A673 (cell line): Measurements from ENCODE around the gene MSI2. TPM values are rescaled to one million over a fixed set of nuclear protein-coding genes. Genes with fewer than 3 reads are reported as not detected.

ENCODE experiments used
- BruUV-seq: library from RNA; stranded (reverse); fragments of 400-500 nt; replicated peaks from 2 replicates; lab custom pipeline; 2021; lab: Mats Ljungman, UMichigan
- CTCF ChIA-PET: fragments of 300-600 bp; sonication (Branson Sonifier 250); formaldehyde crosslinking; loops from one replicate; lab custom pipeline; 2022; ENCODE audit warnings: antibody characterized with exemption; lab: Charles Lee
- POLR2A ChIA-PET: fragments of 300-600 bp; sonication (Branson Sonifier 250); formaldehyde crosslinking; loops from one replicate; lab custom pipeline; 2022; ENCODE audit warnings: antibody characterized with exemption; ENCODE audit not compliant: low non-redundant PET; lab: Charles Lee
- DNase-seq: peaks from one replicate; pipeline ENCODE4 v3.0.0-alpha.2; 2015; ENCODE audit warnings: low spot score
- H3K27ac ChIP-seq: fragments of 200-600 bp; sonication (generic); 2 replicates; pipeline ENCODE4 v1.5.1; 2016; ENCODE audit warnings: mixed run types, low read depth, mild to moderate bottlenecking, mixed read lengths, antibody characterized with exemption, low read length; ENCODE audit not compliant: poor library complexity, severe bottlenecking
- H3K27me3 ChIP-seq: fragments of 200-600 bp; sonication (generic); replicated peaks from 2 replicates; pipeline ENCODE4 v1.6.1; 2017; ENCODE audit warnings: mixed run types, low read depth, mild to moderate bottlenecking, mixed read lengths, antibody characterized with exemption, low read length; ENCODE audit not compliant: insufficient read depth, poor library complexity
- H3K36me3 ChIP-seq: fragments of 200-600 bp; sonication (generic); 2 replicates; pipeline ENCODE4 v1.6.1; 2016; ENCODE audit warnings: mixed run types, mild to moderate bottlenecking, mixed read lengths, antibody characterized with exemption, low read length; ENCODE audit not compliant: insufficient read depth, poor library complexity, severe bottlenecking
- H3K4me1 ChIP-seq: fragments of 200-600 bp; sonication (generic); 2 replicates; pipeline ENCODE4 v1.6.1; 2017; ENCODE audit warnings: mixed run types, mild to moderate bottlenecking, mixed read lengths, antibody characterized with exemption, low read length; ENCODE audit not compliant: insufficient read depth, poor library complexity, severe bottlenecking
- H3K4me3 ChIP-seq: fragments of 200-600 bp; sonication (generic); 2 replicates; pipeline ENCODE4 v1.5.1; 2016; ENCODE audit warnings: low read depth, mixed run types, mild to moderate bottlenecking, mixed read lengths, low read length; ENCODE audit not compliant: poor library complexity, severe bottlenecking
- H3K9me3 ChIP-seq: fragments of 200-600 bp; sonication (generic); 2 replicates; pipeline ENCODE4 v1.6.1; 2016; ENCODE audit warnings: mixed run types, low read depth, mild to moderate bottlenecking, mixed read lengths, antibody characterized with exemption, low read length; ENCODE audit not compliant: poor library complexity, severe bottlenecking
- CTCF ChIP-seq: fragments of 300-800, 200-600 bp; sonication (generic); conservative IDR thresholded peaks from 2 replicates; pipeline ENCODE4 v1.5.1; 2017; ENCODE audit warnings: low read depth, mild to moderate bottlenecking, antibody characterized with exemption, low read length, moderate library complexity, mixed read lengths
- EZH2 ChIP-seq: fragments of 200-600 bp; sonication (generic); IDR thresholded peaks from 2 replicates; pipeline ENCODE4 v1.6.1; 2017; ENCODE audit warnings: borderline replicate concordance, low read depth, mild to moderate bottlenecking, mixed read lengths, antibody characterized with exemption, low read length; ENCODE audit not compliant: poor library complexity, severe bottlenecking
- intact Hi-C: fragments of 100-400 bp; cut with micrococcal nuclease; formaldehyde crosslinking; loops from one replicate; pipeline ENCODE4 v1.10.0; 2022; ENCODE audit not compliant: unreplicated experiment
- total RNA-seq: library from RNA; stranded (reverse); gene quantifications from 2 replicates; pipeline ENCODE4 v1.2.3, GENCODE V29; 2021

The MSI2 gene
- total RNA-seq, 1 experiment from 2014 or later: 108 TPM

GRCh38 chr17:57323391-57323790 is 67.1 kb downstream of the MSI2 start:
- ChIA-PET POLR2A (no interaction called here), CTCF (interaction anchor here (0.6 kb wide), 1 partner anchor 376 kb away, joined by 3 read pairs; no protein-coding TSS in a partner anchor)
- no peaks in the 10 kb centered on the region for H3K36me3 ChIP-seq

GRCh38 chr17:57324060-57324459 is 67.7 kb downstream of the MSI2 start:
- no peaks in the 10 kb centered on the region for H3K36me3 ChIP-seq
- no peak for TF ChIP-seq EZH2
- TF ChIP-seq CTCF: no peak
- intact Hi-C loops: no loop called here
- H3K9me3 ChIP-seq: no peaks in the 10 kb centered on the region
- no peak overlapping the region for H3K4me3 ChIP-seq
- no peak for DNase-seq
- H3K4me1 ChIP-seq: peaks cover 7% of the 10 kb centered on the region
- no TSS peak for BruUV-seq
- ChIA-PET CTCF (no interaction called here), POLR2A (no interaction called here)
- H3K27me3 ChIP-seq: no peaks in the 10 kb centered on the region
- H3K27ac ChIP-seq: no peak overlapping the region

More at GRCh38 chr17:57323391-57323790, 67.1 kb downstream of the MSI2 start:
- TF ChIP-seq EZH2 (no peak), CTCF (no peak)
- BruUV-seq: no TSS peak
- Histone ChIP-seq H3K27me3 (no peaks in the 10 kb centered on the region), H3K9me3 (no peaks in the 10 kb centered on the region), H3K4me1 (peaks cover 2% of the 10 kb centered on the region), H3K4me3 (no peak overlapping the region), H3K27ac (no peak overlapping the region)
- no peak for DNase-seq
- intact Hi-C loops: no loop called here

- DNase-seq: no peak
- BruUV-seq: no TSS peak
- no peaks in the 10 kb centered on the region for H3K27me3 ChIP-seq
- TF ChIP-seq EZH2: no peak
- no peak for TF ChIP-seq CTCF
- intact Hi-C loops: no loop called here
- no peak overlapping the region for H3K4me3 ChIP-seq
- H3K4me1 ChIP-seq: peaks cover 12% of the 10 kb centered on the region
- H3K9me3 ChIP-seq: no peaks in the 10 kb centered on the region
- H3K36me3 ChIP-seq: no peaks in the 10 kb centered on the region
- ChIA-PET CTCF (no interaction called here), POLR2A (no interaction called here)
- H3K27ac ChIP-seq: no peak overlapping the region
These were observed 68.3 kb downstream of the MSI2 start for GRCh38 chr17:57324631-57325030.
